ENCODE data around the gene MOBP.

DNA sequence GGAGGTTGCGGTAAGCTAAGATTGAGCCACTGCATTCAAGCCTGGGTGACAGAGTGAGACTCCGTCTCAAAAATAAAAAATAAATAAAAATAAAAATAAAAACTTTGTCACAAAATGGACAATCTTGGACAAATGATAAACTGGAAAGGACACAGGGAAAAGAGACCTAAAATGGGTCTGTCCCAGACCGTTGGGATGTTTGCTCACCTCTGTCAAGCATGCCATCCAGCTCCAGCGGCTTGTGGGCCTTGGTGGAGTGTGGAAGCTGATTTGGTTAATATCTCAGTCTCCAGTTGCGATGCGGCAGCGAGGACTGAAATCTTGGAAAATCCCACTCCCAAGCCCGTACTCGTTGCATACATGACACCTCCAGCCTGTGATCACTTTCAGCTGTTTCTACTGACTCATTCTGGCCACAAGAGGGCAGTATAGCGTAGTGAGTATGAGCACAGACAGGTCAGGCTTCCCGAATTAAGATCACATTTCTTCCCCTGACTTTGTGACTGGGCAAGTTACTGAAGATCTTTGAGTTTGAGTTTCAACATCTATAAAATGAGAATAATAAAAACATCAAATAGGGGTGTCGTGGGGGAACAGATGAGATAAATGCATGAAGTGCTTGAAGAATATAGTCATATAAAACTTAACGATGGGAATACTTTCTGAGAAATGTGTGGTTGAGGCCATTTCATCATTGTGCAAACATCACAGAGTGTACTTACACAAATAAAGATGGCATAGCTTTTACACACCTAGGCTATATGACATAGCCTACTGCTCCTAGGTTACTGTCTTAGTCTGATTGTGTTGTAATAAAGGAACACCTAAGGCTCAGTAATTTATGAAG is 19.6 kb upstream of the MOBP start:
- TF ChIP-seq, protein P1, sequence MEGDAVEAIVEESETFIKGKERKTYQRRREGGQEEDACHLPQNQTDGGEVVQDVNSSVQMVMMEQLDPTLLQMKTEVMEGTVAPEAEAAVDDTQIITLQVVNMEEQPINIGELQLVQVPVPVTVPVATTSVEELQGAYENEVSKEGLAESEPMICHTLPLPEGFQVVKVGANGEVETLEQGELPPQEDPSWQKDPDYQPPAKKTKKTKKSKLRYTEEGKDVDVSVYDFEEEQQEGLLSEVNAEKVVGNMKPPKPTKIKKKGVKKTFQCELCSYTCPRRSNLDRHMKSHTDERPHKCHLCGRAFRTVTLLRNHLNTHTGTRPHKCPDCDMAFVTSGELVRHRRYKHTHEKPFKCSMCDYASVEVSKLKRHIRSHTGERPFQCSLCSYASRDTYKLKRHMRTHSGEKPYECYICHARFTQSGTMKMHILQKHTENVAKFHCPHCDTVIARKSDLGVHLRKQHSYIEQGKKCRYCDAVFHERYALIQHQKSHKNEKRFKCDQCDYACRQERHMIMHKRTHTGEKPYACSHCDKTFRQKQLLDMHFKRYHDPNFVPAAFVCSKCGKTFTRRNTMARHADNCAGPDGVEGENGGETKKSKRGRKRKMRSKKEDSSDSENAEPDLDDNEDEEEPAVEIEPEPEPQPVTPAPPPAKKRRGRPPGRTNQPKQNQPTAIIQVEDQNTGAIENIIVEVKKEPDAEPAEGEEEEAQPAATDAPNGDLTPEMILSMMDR (IDR thresholded peaks at IDR 0.05), result peak; percentile 77 to 93 (median 86)
- TF ChIP-seq POLR2A (IDR thresholded peaks at IDR 0.05), result no peak

All from heart left ventricle (tissue), 13 donors.